OCI-LY7 (cell line): Measurements from ENCODE around the gene EHMT2. TPM values are rescaled to one million over a fixed set of nuclear protein-coding genes. Genes with fewer than 3 reads are reported as not detected.
"Not testable (repeated sequence)": the region's sequence is repeated elsewhere in the genome, so short reads cannot be mapped to it uniquely, and the experiment has no call there.

ENCODE experiments used
- BruUV-seq: library from RNA; stranded (reverse); fragments of 400-500 nt; replicated peaks from 2 replicates; lab custom pipeline; 2021; lab: Mats Ljungman, UMichigan
- CTCF ChIA-PET: fragments of 300-600 bp; sonication (Branson Sonifier 250); formaldehyde crosslinking; loops from one replicate; lab custom pipeline; 2022; ENCODE audit warnings: antibody characterized with exemption; ENCODE audit not compliant: unreplicated experiment; lab: Charles Lee
- POLR2A ChIA-PET: fragments of 300-600 bp; sonication (Branson Sonifier 250); formaldehyde crosslinking; loops from one replicate; lab custom pipeline; 2022; ENCODE audit warnings: antibody characterized with exemption; lab: Charles Lee
- DNase-seq: peaks from one replicate; pipeline ENCODE4 v3.0.0-alpha.2; 2015; ENCODE audit warnings: low spot score
- H2AFZ ChIP-seq: fragments of 200-600 bp; sonication (generic), shearing (Covaris generic); 2 replicates; pipeline ENCODE4 v1.6.1; 2014; ENCODE audit warnings: mild to moderate bottlenecking, antibody characterized with exemption, low read length, moderate library complexity
- H3K27ac ChIP-seq: fragments of 200-600 bp; sonication (generic); 2 replicates; pipeline ENCODE4 v1.5.1; 2014; ENCODE audit warnings: mixed run types, low read depth, mild to moderate bottlenecking, moderate library complexity, low read length, inconsistent platforms; ENCODE audit not compliant: poor library complexity, severe bottlenecking
- H3K36me3 ChIP-seq: fragments of 200-600 bp; sonication (generic); 2 replicates; pipeline ENCODE4 v1.6.1; 2014; ENCODE audit warnings: mild to moderate bottlenecking, antibody characterized with exemption, low read length, moderate library complexity, mixed read lengths; ENCODE audit not compliant: insufficient read depth
- H3K4me1 ChIP-seq: fragments of 200-600 bp; sonication (generic); 2 replicates; pipeline ENCODE4 v1.5.1; 2014; ENCODE audit warnings: mild to moderate bottlenecking, low read length; ENCODE audit not compliant: insufficient read depth, poor library complexity, severe bottlenecking
- H3K4me2 ChIP-seq: fragments of 200-600 bp; sonication (generic); 2 replicates; pipeline ENCODE4 v1.6.1; 2014; ENCODE audit warnings: mild to moderate bottlenecking, low read length
- H3K4me3 ChIP-seq: fragments of 200-600 bp; sonication (generic); 2 replicates; pipeline ENCODE4 v1.5.1; 2014; ENCODE audit warnings: mild to moderate bottlenecking, low read depth, low read length; ENCODE audit not compliant: poor library complexity, severe bottlenecking
- H3K79me2 ChIP-seq: fragments of 200-600 bp; sonication (generic); 2 replicates; pipeline ENCODE4 v1.6.1; 2016; ENCODE audit warnings: low read depth, mild to moderate bottlenecking, low read length, moderate library complexity, mixed read lengths; ENCODE audit not compliant: insufficient read depth
- H3K9me2 ChIP-seq: fragments of 200-600 bp; sonication (generic); 2 replicates; pipeline ENCODE4 v1.6.1; 2016; ENCODE audit warnings: mild to moderate bottlenecking, low read length, mixed read lengths; ENCODE audit not compliant: insufficient read depth
- H3K9me3 ChIP-seq: fragments of 200-600 bp; sonication (generic); 2 replicates; pipeline ENCODE4 v1.6.1; 2014; ENCODE audit warnings: mild to moderate bottlenecking, mixed run types, low read length, mixed read lengths
- H4K20me1 ChIP-seq: fragments of 200-600 bp; sonication (generic); 2 replicates; pipeline ENCODE4 v1.6.1; 2014; ENCODE audit warnings: mild to moderate bottlenecking, antibody characterized with exemption, low read length, moderate library complexity, mixed read lengths; ENCODE audit not compliant: insufficient read depth
- EZH2phosphoT487 ChIP-seq: fragments of 200-600 bp; sonication (generic); IDR thresholded peaks from 2 replicates; pipeline ENCODE4 v1.6.1; 2018; ENCODE audit warnings: low read depth, borderline replicate concordance, mild to moderate bottlenecking, mixed run types, antibody characterized with exemption, low read length, moderate library complexity, mixed read lengths
- intact Hi-C: fragments of 100-400 bp; cut with micrococcal nuclease; formaldehyde crosslinking; loops from one replicate; pipeline ENCODE4 v1.10.0; 2022; ENCODE audit not compliant: unreplicated experiment
- total RNA-seq, 2 experiments: library from RNA; depleted of rRNA in 1 of 2; stranded (reverse); fragments of >200 nt in 1 of 2; shearing (Covaris generic) in 1 of 2; gene quantifications; 2 replicates each; pipeline ENCODE4 v1.2.3, GENCODE V29; 2014 to 2022
- TF ChIP-seq, protein P1 (sequence below): fragments of 200-600 bp; sonication (generic); conservative IDR thresholded peaks from 2 replicates; pipeline ENCODE4 v1.5.1; 2014; ENCODE audit warnings: mild to moderate bottlenecking, antibody characterized with exemption, low read length, moderate library complexity, mixed read lengths

EHMT2 gene
- total RNA-seq, 2 experiments from 2014 or later, result 49.5 to 76.8 TPM

DNA sequence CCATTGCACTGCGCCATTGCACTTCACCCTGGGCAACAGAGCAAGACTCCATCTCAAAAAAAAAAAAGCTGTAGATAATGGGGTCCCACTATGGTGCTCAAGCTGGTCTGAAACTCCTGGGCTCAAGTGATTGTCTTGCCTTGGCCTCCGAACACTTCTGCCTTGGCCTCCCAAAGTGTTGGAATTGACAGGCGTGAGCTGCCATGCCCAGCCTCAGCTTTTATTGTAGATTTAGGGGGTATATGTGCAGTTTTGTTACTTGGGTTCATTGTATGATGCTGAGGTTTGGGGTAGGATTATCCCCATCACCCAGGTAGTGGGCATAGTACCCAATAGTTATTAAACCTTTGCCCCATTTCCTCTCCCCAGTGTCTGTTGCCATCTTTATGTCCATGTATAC is 58.5 kb downstream of the EHMT2 start:
- Histone ChIP-seq H3K9me2 (no peaks in the 10 kb centered on the region), H3K36me3 (peaks cover 73% of the 10 kb centered on the region), H2AFZ (no peak overlapping the region), H3K4me3 (peak overlapping the region; percentile 99), H3K4me1 (peaks cover 32% of the 10 kb centered on the region), H3K4me2 (peak overlapping the region; percentile 96), H3K79me2 (peaks cover 55% of the 10 kb centered on the region), H4K20me1 (peaks cover 39% of the 10 kb centered on the region), H3K9me3 (no peaks in the 10 kb centered on the region), H3K27ac (no peak overlapping the region)
- ChIA-PET CTCF (interaction anchor here (0.6 kb wide), 1 partner anchor 1181 kb away, joined by 3 read pairs; no protein-coding TSS in a partner anchor), POLR2A (interaction anchor here (0.7 to 1.6 kb wide), 5 partner anchors 9 to 100 kb away, joined by 3 to 7 read pairs (median 3); partner anchors contain the start of genes HSPA1B and NEU1)
- BruUV-seq, result no TSS peak
- intact Hi-C loops, result loop anchor here (10.0 kb wide), 1 partner anchor 344 kb away; the partner anchor contains the start of gene MICB
- no peak for DNase-seq
- TF ChIP-seq, protein P1, sequence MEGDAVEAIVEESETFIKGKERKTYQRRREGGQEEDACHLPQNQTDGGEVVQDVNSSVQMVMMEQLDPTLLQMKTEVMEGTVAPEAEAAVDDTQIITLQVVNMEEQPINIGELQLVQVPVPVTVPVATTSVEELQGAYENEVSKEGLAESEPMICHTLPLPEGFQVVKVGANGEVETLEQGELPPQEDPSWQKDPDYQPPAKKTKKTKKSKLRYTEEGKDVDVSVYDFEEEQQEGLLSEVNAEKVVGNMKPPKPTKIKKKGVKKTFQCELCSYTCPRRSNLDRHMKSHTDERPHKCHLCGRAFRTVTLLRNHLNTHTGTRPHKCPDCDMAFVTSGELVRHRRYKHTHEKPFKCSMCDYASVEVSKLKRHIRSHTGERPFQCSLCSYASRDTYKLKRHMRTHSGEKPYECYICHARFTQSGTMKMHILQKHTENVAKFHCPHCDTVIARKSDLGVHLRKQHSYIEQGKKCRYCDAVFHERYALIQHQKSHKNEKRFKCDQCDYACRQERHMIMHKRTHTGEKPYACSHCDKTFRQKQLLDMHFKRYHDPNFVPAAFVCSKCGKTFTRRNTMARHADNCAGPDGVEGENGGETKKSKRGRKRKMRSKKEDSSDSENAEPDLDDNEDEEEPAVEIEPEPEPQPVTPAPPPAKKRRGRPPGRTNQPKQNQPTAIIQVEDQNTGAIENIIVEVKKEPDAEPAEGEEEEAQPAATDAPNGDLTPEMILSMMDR, result no peak
- no peak for TF ChIP-seq EZH2phosphoT487

DNA sequence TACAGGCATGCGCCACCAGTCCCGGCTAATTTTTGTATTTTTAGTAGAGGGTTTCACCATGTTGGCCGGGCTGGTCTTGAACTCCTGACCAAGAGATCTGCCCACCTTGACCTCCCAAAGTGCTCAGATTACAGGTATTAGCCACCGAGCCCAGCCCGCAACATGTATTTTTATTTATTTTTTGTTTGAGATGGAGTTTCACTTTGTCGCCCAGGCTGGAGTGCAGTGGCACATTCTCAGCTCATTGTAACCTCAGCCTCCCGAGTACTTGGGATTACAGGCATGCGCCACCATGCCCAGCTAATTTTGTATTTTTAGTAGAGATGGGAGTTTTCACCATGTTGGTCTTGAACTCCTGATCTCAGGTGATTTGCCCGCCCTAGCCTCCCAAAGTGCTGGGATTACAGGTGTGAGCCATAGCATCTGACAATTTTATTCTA is 59.4 kb downstream of the EHMT2 start:
- H4K20me1 ChIP-seq, result peaks cover 39% of the 10 kb centered on the region
- H3K4me1 ChIP-seq, result peaks cover 41% of the 10 kb centered on the region
- DNase-seq, H3K9me2 ChIP-seq, BruUV-seq, CTCF ChIA-PET, H3K9me3 ChIP-seq, H2AFZ ChIP-seq: not testable (repeated sequence)
- H3K36me3 ChIP-seq, result peaks cover 73% of the 10 kb centered on the region
- peak overlapping the region; percentile 96 for H3K4me2 ChIP-seq
- H3K4me3 ChIP-seq, result peak overlapping the region; percentile 99
- POLR2A ChIA-PET, result interaction anchor here (1.1 to 1.6 kb wide), 3 partner anchors 11 to 100 kb away, joined by 3 to 7 read pairs (median 4); partner anchors contain the start of genes HSPA1B and NEU1
- H3K27ac ChIP-seq, result peak overlapping the region; percentile 95
- intact Hi-C loops, result loop anchor here (10.0 kb wide), 1 partner anchor 343 kb away; the partner anchor contains the start of gene MICB
- peaks cover 63% of the 10 kb centered on the region for H3K79me2 ChIP-seq

DNA sequence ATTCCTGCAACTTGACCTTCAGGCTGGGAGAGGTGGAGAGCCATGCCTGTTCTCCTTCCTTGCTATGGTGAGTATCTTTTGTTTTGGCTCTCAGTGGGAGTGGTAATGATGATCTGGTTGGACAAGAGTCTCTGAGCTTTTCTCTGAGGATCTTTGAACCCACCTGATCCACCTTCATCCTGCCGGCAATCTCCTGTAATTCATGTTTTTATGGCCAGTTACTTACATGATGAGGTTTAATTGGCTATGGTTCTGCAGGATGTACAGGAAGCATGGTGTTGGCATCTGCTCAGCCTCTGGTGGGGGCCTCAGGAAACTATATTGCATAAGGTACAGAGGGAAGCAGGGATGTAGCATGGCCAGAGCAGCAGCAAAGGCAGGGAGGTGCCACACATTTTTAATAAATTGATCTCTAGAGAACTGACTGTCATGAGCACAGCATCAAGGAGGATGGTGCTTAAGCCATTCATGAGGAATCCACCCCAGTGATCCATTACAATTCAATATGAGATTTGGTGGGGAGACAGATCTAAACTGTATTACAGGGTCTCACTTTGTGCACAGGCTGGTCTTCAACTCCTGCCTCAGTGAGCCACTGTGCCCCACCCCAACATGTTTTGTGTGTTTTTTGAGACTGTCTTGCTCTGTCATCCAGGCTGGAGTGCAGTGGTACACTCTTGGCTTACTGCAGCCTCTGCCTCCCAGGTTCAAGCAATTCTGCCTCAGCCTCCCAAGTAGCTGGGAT is 60.0 kb downstream of the EHMT2 start:
- TF ChIP-seq, protein P1, result no peak
- no peak for TF ChIP-seq EZH2phosphoT487
- intact Hi-C loops, result loop anchor here (10.0 kb wide), 1 partner anchor 343 kb away; the partner anchor contains the start of gene MICB
- peaks cover 46% of the 10 kb centered on the region for H3K4me1 ChIP-seq
- peak overlapping the region; percentile 96 for H3K4me2 ChIP-seq
- BruUV-seq, result no TSS peak
- H3K27ac ChIP-seq, result peak overlapping the region; percentile 95
- peak; percentile 27 for DNase-seq
- peak overlapping the region; percentile 99 for H3K4me3 ChIP-seq
- H3K36me3 ChIP-seq, result peaks cover 73% of the 10 kb centered on the region
- ChIA-PET POLR2A (interaction anchor here (0.6 to 1.1 kb wide), 2 partner anchors 99 to 275 kb away, joined by 3 read pairs; no protein-coding TSS in a partner anchor), CTCF (no interaction called here)
- no peaks in the 10 kb centered on the region for H3K9me2 ChIP-seq
- H3K9me3 ChIP-seq, result no peaks in the 10 kb centered on the region
- peaks cover 67% of the 10 kb centered on the region for H3K79me2 ChIP-seq
- peaks cover 39% of the 10 kb centered on the region for H4K20me1 ChIP-seq
- H2AFZ ChIP-seq, result no peak overlapping the region
